Endodermal cell (in vitro differentiated cells): ENCODE data around the gene RHOT1. TPM values are rescaled to one million over a fixed set of nuclear protein-coding genes. Genes with fewer than 3 reads are reported as not detected.
A peak's percentile ranks its signal among the peaks of the same experiment; 100 is the strongest.
"Not testable (repeated sequence)": the region's sequence is repeated elsewhere in the genome, so short reads cannot be mapped to it uniquely, and the experiment has no call there.

ENCODE experiments used
- DNase-seq: peaks from one replicate; pipeline ENCODE4 v3.0.0-alpha.2; 2017
- H3K27ac ChIP-seq: 2 replicates; pipeline ENCODE4 v1.5.1; 2013; ENCODE audit warnings: mild to moderate bottlenecking, low read depth, low read length, moderate library complexity
- H3K27me3 ChIP-seq: 2 replicates; pipeline ENCODE4 v1.6.1; 2013; ENCODE audit warnings: mild to moderate bottlenecking, low read length, moderate library complexity; ENCODE audit not compliant: insufficient read depth, control insufficient read depth, poor library complexity, severe bottlenecking
- H3K36me3 ChIP-seq: 2 replicates; pipeline ENCODE4 v1.7.0; 2013; ENCODE audit warnings: mild to moderate bottlenecking, low read length, moderate library complexity; ENCODE audit not compliant: control insufficient read depth, insufficient read depth
- H3K4me1 ChIP-seq: one replicate; pipeline ENCODE4 v1.7.0; 2013; ENCODE audit warnings: low read length; ENCODE audit not compliant: control insufficient read depth, insufficient read depth
- H3K4me3 ChIP-seq: 2 replicates; pipeline ENCODE4 v1.5.1; 2013; ENCODE audit warnings: mild to moderate bottlenecking, low read length, moderate library complexity
- H3K9ac ChIP-seq: 2 replicates; pipeline ENCODE4 v1.6.1; 2013; ENCODE audit warnings: mild to moderate bottlenecking, low read length, moderate library complexity; ENCODE audit not compliant: poor library complexity, severe bottlenecking; ENCODE audit errors: extremely low read depth
- H3K9me3 ChIP-seq: 2 replicates; pipeline ENCODE4 v1.6.1; 2013; ENCODE audit warnings: mild to moderate bottlenecking, low read length, moderate library complexity; ENCODE audit not compliant: control insufficient read depth
- H3K27ac Mint-ChIP-seq: 2 replicates; pipeline ENCODE4 v1.8.0; 2020; ENCODE audit warnings: mixed read lengths
- H3K27me3 Mint-ChIP-seq: 2 replicates; pipeline ENCODE4 v1.8.0; 2021; ENCODE audit warnings: mild to moderate bottlenecking, mixed read lengths; ENCODE audit not compliant: insufficient read depth
- H3K36me3 Mint-ChIP-seq: 2 replicates; pipeline ENCODE4 v1.8.0; 2020; ENCODE audit warnings: low read depth, mixed read lengths
- H3K4me1 Mint-ChIP-seq: 2 replicates; pipeline ENCODE4 v1.8.0; 2020; ENCODE audit warnings: mixed read lengths
- H3K4me3 Mint-ChIP-seq: 2 replicates; pipeline ENCODE4 v1.8.0; 2020; ENCODE audit warnings: mild to moderate bottlenecking, moderate library complexity, mixed read lengths
- H3K9me3 Mint-ChIP-seq: 2 replicates; pipeline ENCODE4 v1.8.0; 2020; ENCODE audit warnings: mild to moderate bottlenecking, mixed read lengths
- CTCF ChIP-seq: fragments of 200-600 bp; sonication (generic); conservative IDR thresholded peaks from 2 replicates; pipeline ENCODE4 v1.5.0; 2021; ENCODE audit warnings: antibody characterized with exemption, mild to moderate bottlenecking
- WGBS, 2 experiments: methylation state at CpG; one replicate each; pipeline versions ENCODE4 v1.1.5 to v1.1.7; 2013; ENCODE audit warnings: missing lambda C conversion rate in 2 of 2, mixed read lengths in 1 of 2; ENCODE audit not compliant: insufficient coverage in 1 of 2, insufficient read length in 1 of 2; 5-methylcytosine and 5-hydroxymethylcytosine counted together
- long read RNA-seq, 4 experiments: library from polyadenylated mRNA in 2 of 4; library from RNA in 1 of 4; library from capped mRNA in 1 of 4; stranded (forward) in 3 of 4; unstranded in 1 of 4; transcript quantifications; one replicate each; pipeline ENCODE4 v2.0.0, GENCODE V29; 2020 to 2021; ENCODE audit warnings: inconsistent platforms in 1 of 4
- polyA plus RNA-seq, 2 experiments: library from polyadenylated mRNA; stranded (reverse); fragments of 50-300 nt; gene quantifications; one replicate each; pipeline ENCODE4 v1.2.3, GENCODE V29; 2013
- total RNA-seq, 2 donors: library from RNA; stranded (reverse); fragmentation: NEBNext Ultra II Directional in 1 of 2; extraction: Animal tissue kit (Norgen Biotek cat#: 25700) in 1 of 2; gene quantifications; 2 replicates in 1 of 2; 3 replicates in 1 of 2; pipeline ENCODE4 v1.2.1, GENCODE V29; 2021

The RHOT1 gene
- total RNA-seq = 10 to 100 TPM; 30.0 to 35.7 TPM
- polyA plus RNA-seq (2013, experiment 1 of 2) = 47.5 TPM
- 44.7 TPM for polyA plus RNA-seq (2013, experiment 2 of 2)
- long read RNA-seq, experiment 1, partial matches to known transcripts = 6 of 19 reads
- long read RNA-seq, experiment 1, other reads (novel, unspliced or antisense) = 10 of 19 reads
- long read RNA-seq, experiment 2, transcript RHOT1-204 (20 exons, 2,960 nt) = minor isoform, 10 of 95 reads
- long read RNA-seq, experiment 2, transcript RHOT1-205 (20 exons, 2,516 nt) = minor isoform, 11 of 95 reads
- long read RNA-seq, experiment 2, transcript RHOT1-201 (19 exons, 3,133 nt) = major isoform, 38 of 95 reads
- long read RNA-seq, experiment 2, partial matches to known transcripts = 6 of 95 reads
- long read RNA-seq, experiment 2, other reads (novel, unspliced or antisense) = 19 of 95 reads
- long read RNA-seq, experiment 3, transcript RHOT1-204 (20 exons, 2,960 nt) = minor isoform, 22 of 158 reads
- long read RNA-seq, experiment 3, transcript RHOT1-205 (20 exons, 2,516 nt) = minor isoform, 17 of 158 reads
- long read RNA-seq, experiment 3, transcript RHOT1-201 (19 exons, 3,133 nt) = major isoform, 59 of 158 reads
- long read RNA-seq, experiment 3, transcript RHOT1-203 (21 exons, 3,297 nt) = minor isoform, 7 of 158 reads
- long read RNA-seq, experiment 3, partial matches to known transcripts = 2 of 158 reads
- long read RNA-seq, experiment 3, other reads (novel, unspliced or antisense) = 36 of 158 reads
- long read RNA-seq, experiment 4, transcript RHOT1-201 (19 exons, 3,133 nt) = major isoform, 12 of 27 reads
- long read RNA-seq, experiment 4, partial matches to known transcripts = 4 of 27 reads
- long read RNA-seq, experiment 4, other reads (novel, unspliced or antisense) = 3 of 27 reads

- no peaks in the 10 kb centered on the region for H3K9me3 Mint-ChIP-seq
- DNase-seq = peak; percentile 94
- peak within 1 kb of the TSS; percentile 98 for H3K4me3 Mint-ChIP-seq
- H3K36me3 ChIP-seq = peaks cover 6% of the 10 kb centered on the region
- peak within 1 kb of the TSS; percentile 97 for H3K4me3 ChIP-seq
- peak within 1 kb of the TSS; percentile 91 for H3K27ac Mint-ChIP-seq
- no peaks in the 10 kb centered on the region for H3K27me3 ChIP-seq
- TF ChIP-seq CTCF = peak; percentile 83
- H3K27ac ChIP-seq = peak within 1 kb of the TSS; percentile 87
- peaks cover 3% of the 10 kb centered on the region for H3K36me3 Mint-ChIP-seq
- no peaks in the 10 kb centered on the region for H3K27me3 Mint-ChIP-seq
- H3K4me1 Mint-ChIP-seq = peaks cover 16% of the 10 kb centered on the region
- no peaks in the 10 kb centered on the region for H3K4me1 ChIP-seq
- peak within 1 kb of the TSS; percentile 82 for H3K9ac ChIP-seq
- no peaks in the 10 kb centered on the region for H3K9me3 ChIP-seq
- WGBS, 2 experiments = 0 to 2% methylated on average over 38 to 84 of the region's 84 CpGs
Measured at GRCh38 chr17:32142038-32142856, at the start of gene RHOT1. RHOT1 (plus strand) TSS chr17:32142502; CDS start chr17:32142693, 191 bp downstream.

- Histone ChIP-seq H3K9me3 (no peaks in the 10 kb centered on the region), H3K9ac (no peak overlapping the region), H3K36me3 (no peaks in the 10 kb centered on the region), H3K4me3 (no peak overlapping the region), H3K27ac (no peak overlapping the region), H3K4me1 (peaks cover 4% of the 10 kb centered on the region), H3K27me3 (no peaks in the 10 kb centered on the region)
- 70% methylated on average over 1 of the region's 2 CpGs; no CpG with 5 or more reads in 1 of the 2 experiments for WGBS, 2 experiments
- DNase-seq = no peak
- Mint-ChIP-seq H3K9me3 (no peaks in the 10 kb centered on the region), H3K27me3 (no peaks in the 10 kb centered on the region), H3K27ac (no peak overlapping the region), H3K4me3 (no peak overlapping the region), H3K4me1 (peaks cover 12% of the 10 kb centered on the region), H3K36me3 (no peaks in the 10 kb centered on the region)
- TF ChIP-seq CTCF = no peak
Measured at GRCh38 chr17:32099686-32100085, 42.6 kb upstream of the RHOT1 start.

DNA sequence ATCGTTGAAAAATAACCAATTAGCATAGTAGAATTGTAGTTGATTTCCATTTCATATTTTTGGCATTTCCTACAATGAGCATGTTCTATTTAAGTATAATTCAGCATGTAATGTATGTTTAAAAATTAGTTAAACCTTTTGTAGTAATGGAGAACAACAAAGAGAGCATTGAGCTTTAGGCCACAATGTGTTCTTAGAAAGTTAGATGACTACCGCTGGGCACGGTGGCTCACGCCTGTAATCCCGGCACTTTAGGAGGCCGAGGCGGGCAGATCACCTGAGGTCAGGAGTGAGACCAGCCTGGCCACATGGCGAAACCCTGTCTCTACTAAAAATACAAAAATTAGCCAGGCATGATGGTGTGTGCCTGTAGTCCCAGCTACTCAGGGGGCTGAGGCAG, 42.0 kb upstream of the RHOT1 start:
- not testable (repeated sequence) for H3K27ac Mint-ChIP-seq, H3K27ac ChIP-seq, H3K9me3 ChIP-seq, H3K4me1 ChIP-seq, H3K4me3 ChIP-seq, H3K36me3 ChIP-seq, H3K27me3 Mint-ChIP-seq, H3K27me3 ChIP-seq, H3K36me3 Mint-ChIP-seq, H3K9ac ChIP-seq, H3K4me3 Mint-ChIP-seq, H3K9me3 Mint-ChIP-seq
- DNase-seq = peak; percentile 26
- peaks cover 12% of the 10 kb centered on the region for H3K4me1 Mint-ChIP-seq
- 93 to 97% methylated on average over 5 to 8 of the region's 8 CpGs for WGBS, 2 experiments
